ENCODE measurements around the gene KCNC1. TPM values are rescaled to one million over a fixed set of nuclear protein-coding genes. Genes with fewer than 3 reads are reported as not detected.

KCNC1 gene
- total and polyA plus RNA-seq, 7 experiments from 2014 or later: not detected

DNA sequence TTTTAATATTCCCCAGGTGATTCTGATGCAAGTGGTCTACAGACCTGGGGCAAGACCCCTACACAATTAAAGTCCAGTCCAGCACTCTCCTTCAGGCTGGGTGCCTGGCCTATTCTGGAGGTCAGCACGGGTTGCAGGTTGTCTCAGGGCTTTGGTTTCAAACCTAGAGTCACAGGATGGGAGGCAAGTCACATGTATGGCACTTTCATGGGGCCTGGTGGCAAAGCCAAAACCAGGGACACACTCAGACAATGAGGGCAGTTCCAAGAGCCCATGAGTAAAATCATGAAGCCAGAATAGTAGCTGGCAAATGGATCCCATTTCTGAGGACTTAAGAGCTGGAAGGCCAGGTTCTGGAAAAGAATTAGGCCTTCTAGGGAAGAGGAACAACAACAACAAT, 96.6 kb downstream of the KCNC1 start:
- Histone ChIP-seq H3K27me3 (ENCODE audit: control insufficient read depth in 2 of 2, insufficient read depth in 2 of 2, low read length in 2 of 2) (no peaks in the 10 kb centered on the region), H3K9me3 (ENCODE audit: control insufficient read depth in 2 of 3, low read length in 3 of 3) (no peaks in the 10 kb centered on the region), H3K4me3 (ENCODE audit: low read length) (no peak overlapping the region), H3K27ac (ENCODE audit: low read depth, low read length) (no peak overlapping the region), H3K36me3 (ENCODE audit: control insufficient read depth in 2 of 3, insufficient read depth in 3 of 3, low read length in 3 of 3) (no peaks in the 10 kb centered on the region), H3K4me1 (ENCODE audit: control insufficient read depth in 2 of 2, insufficient read depth in 2 of 2, low read length in 2 of 2) (no peaks in the 10 kb centered on the region)
- peaks cover 0 to 2% (median 0%) of the 10 kb centered on the region in 7 donors for H3K4me1 Mint-ChIP-seq
- no peak for DNase-seq
- H3K27me3 Mint-ChIP-seq: no peaks in the 10 kb centered on the region
- no peak overlapping the region for H3K27ac Mint-ChIP-seq
- intact Hi-C loops (cut with micrococcal nuclease): no loop called here
- H3K4me3 Mint-ChIP-seq: no peak overlapping the region
- peaks cover 0 to 53% (median 44%) of the 10 kb centered on the region in 5 donors for H3K36me3 Mint-ChIP-seq
- ChIA-PET CTCF (no interaction called here), POLR2A (no interaction called here)
- ATAC-seq: no peak
- H3K9me3 Mint-ChIP-seq: no peaks in the 10 kb centered on the region

DNA sequence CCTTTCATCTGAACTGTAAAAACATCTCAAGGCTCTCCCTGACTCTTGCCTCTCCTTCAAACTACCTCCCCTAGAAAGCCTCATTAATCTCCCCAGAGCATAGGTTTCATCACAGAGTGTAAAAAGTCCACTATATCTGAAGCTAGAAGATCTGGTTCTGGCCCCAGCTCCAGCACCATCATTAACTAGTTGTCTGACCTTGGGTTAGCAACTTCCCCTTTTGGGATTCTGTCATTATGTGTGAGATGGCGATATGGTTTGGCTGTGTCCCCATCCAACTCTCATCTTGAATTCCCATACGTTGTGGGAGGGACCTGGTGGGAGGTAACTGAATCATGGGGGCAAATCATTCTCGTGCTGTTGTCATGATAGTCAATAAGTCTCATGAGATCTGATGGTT, 97.3 kb downstream of the KCNC1 start:
- Histone ChIP-seq H3K27me3 (ENCODE audit: control insufficient read depth in 2 of 2, insufficient read depth in 2 of 2, low read length in 2 of 2) (no peaks in the 10 kb centered on the region), H3K27ac (ENCODE audit: low read depth, low read length) (no peak overlapping the region), H3K9me3 (ENCODE audit: control insufficient read depth in 2 of 3, low read length in 3 of 3) (no peaks in the 10 kb centered on the region), H3K4me1 (ENCODE audit: control insufficient read depth in 2 of 2, insufficient read depth in 2 of 2, low read length in 2 of 2) (no peaks in the 10 kb centered on the region), H3K4me3 (ENCODE audit: low read length) (no peak overlapping the region), H3K36me3 (ENCODE audit: control insufficient read depth in 2 of 3, insufficient read depth in 3 of 3, low read length in 3 of 3) (no peaks in the 10 kb centered on the region)
- ChIA-PET POLR2A (no interaction called here), CTCF (no interaction called here)
- ATAC-seq (no peak), DNase-seq (no peak)
- Mint-ChIP-seq H3K27me3 (no peaks in the 10 kb centered on the region), H3K27ac (no peak overlapping the region), H3K9me3 (no peaks in the 10 kb centered on the region), H3K36me3 (peaks cover 0 to 56% (median 40%) of the 10 kb centered on the region in 5 donors), H3K4me1 (peaks cover 0 to 2% (median 0%) of the 10 kb centered on the region in 7 donors), H3K4me3 (no peak overlapping the region)
- intact Hi-C loops (cut with micrococcal nuclease): no loop called here

Other genes with a start within 250 kb of the KCNC1 start
- gene USH1C, start 190.4 kb upstream of the KCNC1 start, total RNA-seq: not detected
- gene USH1C, start 190.4 kb upstream of the KCNC1 start, polyA plus RNA-seq: not detected
- not detected for gene OTOG, start 187.5 kb upstream of the KCNC1 start, total RNA-seq
- not detected for gene OTOG, start 187.5 kb upstream of the KCNC1 start, polyA plus RNA-seq
- not detected for gene MYOD1, start 15.2 kb upstream of the KCNC1 start, total RNA-seq
- gene MYOD1, start 15.2 kb upstream of the KCNC1 start, polyA plus RNA-seq: not detected